Measurements from ENCODE around the gene THSD1.
A peak's percentile ranks its signal among the peaks of the same experiment; 100 is the strongest.

The THSD1 gene

GRCh38 chr13:52446265-52446664, 40.3 kb upstream of the THSD1 start:
- TF ChIP-seq CTCF (conservative IDR thresholded peaks at IDR 0.05; ENCODE audit: control insufficient read depth, insufficient read depth, low read depth, low read length) = no peak
- DNase-seq (ENCODE audit: low read depth) = no peak
- H3K4me3 ChIP-seq (ENCODE audit: control insufficient read depth, low read depth, low read length) = no peak overlapping the region

GRCh38 chr13:52432456-52432855, 26.5 kb upstream of the THSD1 start:
- no peak for DNase-seq (ENCODE audit: low read depth)
- no peak overlapping the region for H3K4me3 ChIP-seq (ENCODE audit: control insufficient read depth, low read depth, low read length)
- no peak for TF ChIP-seq CTCF (conservative IDR thresholded peaks at IDR 0.05; ENCODE audit: control insufficient read depth, insufficient read depth, low read depth, low read length)

GRCh38 chr13:52428295-52428694, 22.3 kb upstream of the THSD1 start:
- H3K4me3 ChIP-seq (ENCODE audit: control insufficient read depth, low read depth, low read length) = no peak overlapping the region
- no peak for TF ChIP-seq CTCF (conservative IDR thresholded peaks at IDR 0.05; ENCODE audit: control insufficient read depth, insufficient read depth, low read depth, low read length)
- DNase-seq (ENCODE audit: low read depth) = no peak

GRCh38 chr13:52421216-52421615, 15.2 kb upstream of the THSD1 start:
- DNase-seq (ENCODE audit: low read depth) = no peak
- no peak overlapping the region for H3K4me3 ChIP-seq (ENCODE audit: control insufficient read depth, low read depth, low read length)
- TF ChIP-seq CTCF (conservative IDR thresholded peaks at IDR 0.05; ENCODE audit: control insufficient read depth, insufficient read depth, low read depth, low read length) = no peak

GRCh38 chr13:52419080-52419479, 13.1 kb upstream of the THSD1 start:
- no peak for TF ChIP-seq CTCF (conservative IDR thresholded peaks at IDR 0.05; ENCODE audit: control insufficient read depth, insufficient read depth, low read depth, low read length)
- no peak overlapping the region for H3K4me3 ChIP-seq (ENCODE audit: control insufficient read depth, low read depth, low read length)
- no peak for DNase-seq (ENCODE audit: low read depth)

GRCh38 chr13:52414963-52415362, 9.0 kb upstream of the THSD1 start:
- TF ChIP-seq CTCF (conservative IDR thresholded peaks at IDR 0.05; ENCODE audit: control insufficient read depth, insufficient read depth, low read depth, low read length) = no peak
- no peak overlapping the region for H3K4me3 ChIP-seq (ENCODE audit: control insufficient read depth, low read depth, low read length)
- DNase-seq (ENCODE audit: low read depth) = peak; percentile 54

GRCh38 chr13:52414051-52414450, 8.1 kb upstream of the THSD1 start:
- no peak for DNase-seq (ENCODE audit: low read depth)
- no peak for TF ChIP-seq CTCF (conservative IDR thresholded peaks at IDR 0.05; ENCODE audit: control insufficient read depth, insufficient read depth, low read depth, low read length)

More at GRCh38 chr13:52414051-52414450, 8.1 kb upstream of the THSD1 start:
- H3K4me3 ChIP-seq (ENCODE audit: control insufficient read depth, low read depth, low read length) = no peak overlapping the region
